C1 segment of cervical spinal cord (tissue), 14 donors: ENCODE data around the gene CHCHD6.

ENCODE experiments used
- DNase-seq, 14 donors: peaks; one replicate each; lab custom pipeline; 2025; lab: John Stamatoyannopoulos, UW

Gene CHCHD6

DNA sequence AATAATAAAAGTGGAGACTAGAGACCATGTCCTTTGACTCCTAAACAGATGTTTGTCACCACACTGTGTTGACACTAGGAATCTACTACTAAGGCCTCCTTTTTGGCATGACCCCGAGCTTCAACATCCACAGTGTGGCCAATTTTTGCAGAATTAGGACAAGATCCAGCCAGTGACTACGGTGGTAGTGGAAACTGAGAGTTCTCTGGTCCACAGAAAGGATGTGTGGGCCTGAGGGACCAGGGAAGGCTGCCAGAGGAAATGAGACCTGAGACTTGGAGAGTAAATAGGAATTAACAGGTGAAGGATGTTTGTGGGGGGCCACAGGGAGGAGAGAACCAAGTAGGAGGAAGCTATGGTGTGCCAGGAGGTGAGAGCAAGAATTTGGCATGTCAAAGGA is 122.7 kb downstream of the CHCHD6 start:
- no peak for DNase-seq

DNA sequence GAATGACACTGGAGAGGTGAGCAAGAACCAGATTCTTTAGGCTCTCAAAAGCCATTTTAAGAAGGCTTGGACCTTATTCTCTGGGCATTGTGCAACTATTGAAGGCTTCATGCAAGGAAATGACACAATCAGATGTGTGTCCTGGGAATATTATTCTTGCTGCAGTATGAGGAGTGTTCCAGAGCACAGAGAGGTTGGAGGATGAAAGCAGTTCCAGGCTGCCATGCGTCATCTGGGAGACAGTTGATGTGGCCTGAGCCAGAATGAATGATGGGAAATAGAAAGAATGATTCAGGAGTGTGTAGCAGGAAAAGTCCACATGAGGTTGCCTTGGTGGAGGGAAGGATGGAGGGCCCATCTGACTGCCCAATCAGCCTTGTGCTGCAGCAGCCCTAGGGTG is 123.1 kb downstream of the CHCHD6 start:
- no peak for DNase-seq

DNA sequence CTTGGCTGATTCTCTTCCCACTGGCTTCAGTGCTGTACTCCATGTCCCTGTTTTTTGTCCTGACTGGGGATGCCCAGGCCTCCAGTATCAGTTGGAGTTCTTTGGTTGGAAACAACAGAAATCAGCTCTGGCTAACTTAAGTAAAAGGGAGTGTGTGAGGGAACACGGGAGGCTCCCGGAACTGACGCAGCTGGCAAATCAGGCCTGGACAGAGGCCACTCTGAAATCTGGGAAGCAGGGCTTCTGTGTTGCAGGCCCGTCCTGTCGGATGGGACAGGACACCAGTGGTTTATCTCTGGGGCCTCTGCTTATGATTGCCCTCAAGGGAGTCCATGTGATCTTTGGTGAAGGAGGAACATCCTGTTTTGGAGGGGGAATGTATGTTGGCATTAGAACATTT is 124.3 kb downstream of the CHCHD6 start:
- no peak for DNase-seq

DNA sequence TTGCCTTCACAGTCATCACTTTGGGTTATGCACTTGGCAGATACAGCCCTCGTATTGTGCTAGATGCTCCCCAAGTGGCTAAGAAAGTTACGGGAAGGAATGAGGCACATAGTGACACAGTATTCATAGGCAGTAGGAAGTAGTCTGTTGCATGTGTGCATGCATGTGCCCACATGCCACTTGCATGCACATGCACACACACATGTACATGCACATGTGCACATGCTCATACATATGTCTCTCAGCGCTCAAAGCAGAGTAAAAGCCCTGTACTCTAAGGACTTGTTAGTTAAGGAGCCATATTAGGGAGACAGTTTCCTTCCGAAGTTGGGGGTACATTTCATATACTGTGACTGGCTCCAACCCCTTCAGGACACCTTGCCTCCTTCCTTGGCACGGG is 128.9 kb downstream of the CHCHD6 start:
- DNase-seq, result no peak

DNA sequence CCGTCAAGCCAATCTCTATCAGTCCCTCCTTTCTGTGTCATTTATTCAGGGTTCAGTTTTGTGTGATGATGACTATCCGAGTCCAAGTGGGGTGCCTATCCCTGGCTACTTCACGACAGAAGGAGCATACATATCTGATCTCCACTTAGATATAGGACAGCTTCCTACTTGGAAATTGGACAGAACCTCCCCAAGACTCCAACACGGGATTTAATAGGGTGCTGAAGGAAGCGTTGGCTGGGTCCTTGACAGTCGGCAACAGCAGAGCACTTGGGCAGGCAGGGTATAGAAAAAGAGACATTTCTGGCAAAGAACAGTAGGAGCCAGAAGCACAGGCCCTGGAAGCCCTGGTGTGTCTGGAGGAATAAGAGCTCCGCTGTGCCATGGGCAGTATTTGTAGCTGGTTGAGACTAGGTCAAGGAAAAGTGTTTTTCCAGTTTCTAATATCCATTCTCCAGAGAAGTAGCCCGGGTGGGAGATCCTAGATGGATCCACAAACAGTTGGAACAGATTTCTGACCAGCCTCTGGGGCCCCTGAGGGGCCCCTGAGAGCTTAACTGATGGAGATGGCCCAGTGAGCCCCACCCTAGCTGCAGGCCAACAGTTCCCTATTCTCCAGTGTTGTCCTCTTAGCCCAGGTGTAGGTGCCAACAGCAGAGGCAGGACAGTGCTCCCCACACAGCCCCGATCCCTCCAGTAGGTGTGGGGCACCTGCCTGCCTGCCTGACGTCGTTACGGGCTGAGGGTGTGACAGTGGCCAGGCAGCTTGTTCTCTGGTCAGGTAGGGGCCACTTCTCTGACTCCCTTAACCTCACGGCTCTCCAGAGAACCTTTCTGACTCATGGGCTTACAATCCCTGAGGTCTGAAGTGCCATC is 130.8 kb downstream of the CHCHD6 start:
- no peak for DNase-seq

DNA sequence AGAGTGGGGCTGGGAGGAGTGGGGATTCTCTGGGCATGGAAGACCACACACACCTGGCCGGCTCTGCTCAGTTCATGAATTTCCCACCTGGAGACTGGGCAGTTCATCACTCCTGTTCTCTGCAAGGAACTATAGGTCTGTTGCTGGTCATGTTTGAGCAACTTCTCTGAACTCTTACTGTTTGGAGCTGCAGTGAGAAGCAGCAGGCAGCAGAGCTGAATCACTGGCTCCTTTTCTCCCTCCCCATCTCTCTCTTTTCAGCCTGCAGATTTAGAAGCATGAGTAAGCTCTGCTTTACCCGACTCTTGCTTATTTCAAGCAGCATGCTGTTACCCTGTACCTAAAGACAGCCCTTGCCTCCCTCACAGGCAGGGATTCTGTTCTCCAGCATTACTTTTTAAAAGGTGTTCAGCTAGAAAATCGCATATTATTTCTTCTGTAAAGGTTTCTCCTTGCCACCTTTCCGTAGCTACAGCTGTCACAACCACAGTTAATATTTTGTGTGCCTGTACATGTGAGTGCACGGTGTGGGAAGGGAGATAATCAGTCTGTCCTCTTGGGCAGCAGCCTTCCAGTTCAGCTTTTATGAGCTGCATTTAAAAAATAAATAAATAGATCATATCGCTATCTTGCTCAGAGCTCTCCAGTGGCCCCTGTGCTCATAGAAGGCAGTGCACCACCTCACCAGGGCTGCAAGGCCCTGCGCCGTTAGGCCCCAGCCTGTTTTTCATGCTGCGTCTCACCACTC is 131.6 kb downstream of the CHCHD6 start:
- DNase-seq, result peak in 1 of 14 donors; percentile 35

DNA sequence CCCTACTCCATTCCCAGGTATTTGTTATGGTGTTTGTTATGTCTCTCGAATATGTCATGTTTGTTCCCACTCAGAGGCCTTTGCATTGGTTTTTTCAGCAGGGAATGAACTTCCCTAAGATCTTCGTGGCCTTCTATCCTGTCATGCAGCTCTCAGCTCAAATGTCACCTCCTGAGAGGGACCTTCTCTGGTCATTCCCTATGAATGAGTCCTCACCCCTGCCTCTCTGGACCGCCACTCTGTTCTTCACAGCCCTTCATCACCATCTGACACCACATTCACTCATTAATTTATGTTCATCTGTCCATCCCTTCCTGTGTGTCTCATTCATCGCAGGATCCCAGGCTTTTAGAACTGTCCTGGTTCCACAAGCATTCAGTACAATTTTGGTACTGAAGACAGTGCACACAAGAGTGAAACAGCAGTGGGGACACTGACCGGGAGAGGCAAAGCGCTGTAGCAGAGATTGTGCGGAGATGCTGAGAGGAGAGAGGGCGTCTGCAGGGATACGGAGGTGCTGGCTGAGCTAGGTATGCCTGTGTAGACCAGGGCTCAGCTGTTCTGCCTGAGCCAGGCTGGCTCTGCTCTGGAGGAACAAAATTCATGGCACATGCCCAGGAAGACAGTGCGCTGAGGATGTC is 132.3 kb downstream of the CHCHD6 start:
- peak in 1 of 14 donors; percentile 40 for DNase-seq

DNA sequence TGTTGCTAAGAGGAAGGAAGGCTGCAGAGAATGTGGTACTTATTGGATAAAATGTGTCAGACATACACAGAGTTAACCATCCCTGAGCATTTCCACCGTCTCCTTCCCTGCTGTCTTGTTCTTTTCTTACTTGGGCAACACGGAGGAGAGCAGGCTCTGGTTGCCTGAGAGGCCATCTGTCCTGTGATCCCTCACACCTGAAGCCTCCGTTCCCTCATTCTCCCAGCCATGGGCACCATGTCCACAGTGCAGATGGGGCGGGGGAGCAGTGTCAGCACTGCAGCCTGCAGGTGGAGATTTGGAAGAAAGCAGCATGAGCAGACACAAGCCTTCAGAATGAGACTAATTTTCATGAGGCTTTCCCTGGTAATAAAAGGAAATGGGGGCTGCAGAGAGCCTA is 133.7 kb downstream of the CHCHD6 start:
- peak in 2 of 14 donors; percentile 14 to 72 for DNase-seq

DNA sequence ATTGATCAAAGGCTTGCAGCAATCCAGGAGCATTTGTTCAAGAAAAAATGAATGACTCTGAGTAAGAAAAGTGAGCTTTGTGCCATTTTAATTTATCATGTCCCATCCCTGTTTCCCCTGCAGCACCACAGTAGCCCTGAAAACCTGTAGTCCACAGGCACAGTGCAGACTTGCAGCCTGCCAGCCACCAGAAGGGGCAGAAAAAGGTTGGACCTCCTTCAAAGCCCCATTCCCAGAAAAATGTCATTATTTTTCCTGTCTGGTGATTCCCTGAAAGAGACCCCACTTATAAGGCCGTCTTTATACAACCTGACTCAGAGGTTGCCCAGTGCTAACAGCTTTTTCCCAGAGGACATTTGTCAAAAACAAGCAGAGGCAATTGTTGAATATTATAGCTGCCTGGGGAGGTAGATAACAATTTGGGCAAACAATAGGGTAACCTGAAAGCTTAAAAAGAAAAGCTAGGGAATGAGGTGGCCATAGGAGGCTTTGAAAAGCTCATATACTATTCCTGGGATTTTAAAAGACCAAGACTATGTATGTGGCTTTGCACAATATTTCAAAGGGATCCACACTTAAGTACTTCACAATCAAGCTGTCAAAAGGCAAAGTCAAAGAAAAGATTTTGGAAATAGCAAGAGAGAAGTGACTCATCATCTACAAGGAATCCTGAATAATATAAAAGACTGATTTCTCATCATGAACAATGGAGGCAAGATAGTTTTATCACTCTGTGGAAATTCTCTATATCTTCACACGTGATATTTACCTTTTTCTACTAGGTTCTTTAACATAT is 142.1 kb downstream of the CHCHD6 start:
- no peak for DNase-seq

DNA sequence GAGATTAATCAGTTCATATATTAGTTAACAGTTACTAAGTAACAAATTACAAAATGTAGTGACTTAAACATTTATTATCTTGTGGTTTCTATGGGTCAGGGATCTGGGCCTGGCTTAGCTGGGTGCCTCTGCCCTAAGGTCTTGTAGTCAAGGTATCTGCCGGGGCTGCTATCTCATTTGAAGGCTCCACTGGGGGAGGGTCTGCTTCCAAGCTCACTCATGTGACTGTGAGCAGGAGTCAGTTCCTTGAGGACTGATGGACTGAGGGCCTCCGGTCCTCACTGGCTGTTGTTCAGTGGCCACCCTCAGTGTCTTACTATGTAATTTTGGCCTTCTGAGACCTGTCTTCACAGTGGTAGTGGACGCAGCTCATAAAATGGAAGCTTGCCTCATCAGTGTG is 143.0 kb downstream of the CHCHD6 start:
- no peak for DNase-seq

DNA sequence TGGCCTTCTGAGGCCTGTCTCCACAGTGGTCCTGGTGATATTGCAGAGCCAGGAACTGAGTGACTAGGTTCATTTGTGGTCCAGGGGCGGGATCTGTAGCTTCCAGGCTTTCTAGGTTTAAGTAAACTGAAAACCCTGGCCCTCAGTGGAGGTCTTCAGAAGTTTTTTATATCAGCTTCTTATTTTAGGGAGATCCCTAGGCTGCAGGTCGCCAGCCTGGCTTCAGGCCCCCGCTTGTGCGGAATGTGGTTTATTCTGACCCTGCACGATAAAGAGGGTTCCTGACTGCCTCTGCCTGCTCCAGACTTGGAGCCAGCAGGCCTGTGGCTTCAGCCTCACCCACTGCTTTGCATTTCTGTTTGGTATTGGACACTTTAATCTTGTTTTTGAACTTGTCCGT is 145.0 kb downstream of the CHCHD6 start:
- no peak for DNase-seq

DNA sequence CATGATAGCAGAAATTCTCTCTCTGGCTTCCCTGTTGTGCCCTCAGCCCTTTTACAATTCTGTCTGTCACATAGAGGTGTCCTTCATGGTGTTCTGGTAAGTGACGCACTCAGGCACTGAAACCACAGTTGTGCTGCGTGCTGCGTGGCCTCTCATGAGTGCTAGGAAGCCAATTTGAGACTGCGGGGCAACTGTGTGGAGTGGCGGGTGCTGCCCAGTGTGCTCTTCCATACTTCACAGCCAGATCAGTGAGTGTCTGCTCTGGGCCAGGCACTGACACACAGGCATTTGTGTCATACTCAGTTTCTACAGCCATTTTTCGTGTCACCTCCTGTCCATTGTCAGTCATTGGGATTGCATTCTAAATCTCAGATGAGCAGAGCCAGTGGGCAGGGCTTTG is 145.7 kb downstream of the CHCHD6 start:
- no peak for DNase-seq

DNA sequence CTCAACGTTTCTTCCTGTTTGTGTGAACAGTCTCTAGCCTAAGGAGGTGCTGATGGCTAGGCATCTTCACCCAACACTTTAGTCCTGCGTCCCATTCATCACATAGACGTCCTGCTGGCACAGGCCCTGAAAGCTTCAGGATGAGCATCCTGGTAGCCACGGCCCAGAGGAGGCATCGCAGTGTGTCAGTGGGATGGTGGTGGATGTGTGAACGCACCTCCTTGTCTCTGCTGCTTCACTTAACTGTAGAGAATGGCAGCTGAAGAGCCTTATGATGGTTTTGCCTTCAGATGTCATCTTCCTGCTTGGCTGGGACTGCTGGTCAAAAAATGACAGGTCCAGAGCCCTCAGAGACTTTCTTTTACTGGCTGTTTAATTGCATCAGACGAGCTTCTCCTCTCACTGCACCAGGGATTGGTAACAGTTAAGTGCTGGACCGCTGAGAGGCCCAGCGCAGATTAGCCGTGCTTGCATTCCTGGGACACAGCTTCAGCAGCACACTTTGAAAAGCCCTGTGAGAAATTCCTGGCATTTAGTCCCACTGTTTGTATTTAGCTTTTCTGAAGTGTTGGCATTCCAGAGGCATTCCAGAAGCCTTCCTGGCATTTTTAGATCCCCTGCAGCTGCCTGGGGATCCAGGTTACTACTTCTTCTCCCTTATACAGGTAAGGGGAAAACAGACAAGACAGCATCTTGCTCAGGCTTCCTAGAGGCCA is 146.5 kb downstream of the CHCHD6 start:
- no peak for DNase-seq

DNA sequence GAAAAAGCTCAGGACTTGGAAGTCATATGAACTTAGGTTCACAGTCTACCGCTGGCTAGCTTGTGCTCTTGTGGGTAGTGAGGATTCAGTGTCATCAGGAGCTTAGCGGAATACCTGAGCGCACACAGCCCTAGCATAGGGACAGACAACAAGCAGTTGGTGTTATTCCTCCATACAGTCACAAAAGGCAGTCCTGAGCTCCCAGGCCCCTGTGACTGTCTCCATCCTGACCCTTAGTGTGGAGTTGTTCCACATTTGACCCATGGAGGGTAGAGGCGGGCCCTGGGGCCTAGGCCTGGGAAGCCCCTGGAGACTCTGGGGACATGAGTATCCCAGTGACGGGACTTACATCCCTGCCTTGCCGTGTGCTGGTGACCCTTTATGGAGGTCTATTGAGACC is 147.3 kb downstream of the CHCHD6 start:
- no peak for DNase-seq

DNA sequence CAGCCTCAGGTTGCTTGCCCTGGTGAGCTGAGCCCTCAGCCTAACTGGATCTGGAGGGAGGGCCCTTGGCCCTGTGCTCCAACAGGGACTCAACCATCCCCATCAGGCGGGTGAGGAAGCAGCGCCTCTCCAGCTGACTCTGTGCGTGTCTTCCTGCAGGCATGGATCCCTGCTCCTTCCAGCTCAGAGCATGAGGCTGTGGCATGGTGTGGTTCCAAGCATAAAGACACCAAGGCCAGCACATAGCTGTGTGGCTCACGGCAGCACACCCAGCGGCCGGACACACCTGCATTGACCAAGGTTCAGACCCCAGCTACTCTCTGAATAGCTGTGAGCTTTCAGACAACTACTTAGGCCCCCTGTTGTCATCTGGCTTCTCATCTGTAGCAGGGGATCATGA is 147.9 kb downstream of the CHCHD6 start:
- no peak for DNase-seq

DNA sequence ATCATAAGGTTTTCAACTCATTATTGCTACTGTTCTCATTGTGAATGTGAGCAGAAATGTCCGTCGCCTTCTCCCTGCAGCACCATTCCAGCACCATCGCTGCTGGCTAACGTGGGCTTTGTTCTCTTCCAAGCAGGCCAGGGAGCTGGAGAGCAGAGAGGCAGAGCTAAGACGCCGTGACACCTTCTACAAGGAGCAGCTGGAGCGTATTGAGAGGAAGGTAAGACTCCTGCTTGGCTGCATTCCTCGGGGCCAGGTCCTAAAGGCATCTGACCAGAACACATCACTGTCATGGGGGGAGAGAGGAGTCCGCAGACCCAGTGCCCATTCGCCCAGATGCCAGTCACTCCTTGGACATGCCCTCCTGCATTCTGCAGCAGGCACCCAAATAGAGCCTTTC is 148.5 kb downstream of the CHCHD6 start:
- DNase-seq, result no peak

DNA sequence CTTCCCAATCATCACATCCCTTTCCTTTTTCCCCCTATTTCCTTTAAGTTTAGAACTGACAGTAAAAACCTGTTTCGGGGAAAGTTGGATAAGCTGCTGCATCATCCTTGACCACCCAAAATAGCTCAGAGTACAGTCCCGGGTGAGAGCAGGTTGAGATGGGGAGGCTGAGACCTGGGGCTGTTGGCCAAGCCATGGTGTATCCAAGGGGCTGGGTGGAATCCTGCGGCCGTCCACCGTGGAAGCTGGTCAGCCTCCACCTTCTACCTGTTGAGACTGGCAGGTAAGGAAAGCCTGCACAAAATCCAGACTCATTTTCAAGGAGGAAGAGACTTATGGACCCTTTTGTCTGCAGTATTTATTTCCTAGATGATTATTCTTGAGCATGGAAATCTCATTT is 150.6 kb downstream of the CHCHD6 start:
- DNase-seq, result no peak

DNA sequence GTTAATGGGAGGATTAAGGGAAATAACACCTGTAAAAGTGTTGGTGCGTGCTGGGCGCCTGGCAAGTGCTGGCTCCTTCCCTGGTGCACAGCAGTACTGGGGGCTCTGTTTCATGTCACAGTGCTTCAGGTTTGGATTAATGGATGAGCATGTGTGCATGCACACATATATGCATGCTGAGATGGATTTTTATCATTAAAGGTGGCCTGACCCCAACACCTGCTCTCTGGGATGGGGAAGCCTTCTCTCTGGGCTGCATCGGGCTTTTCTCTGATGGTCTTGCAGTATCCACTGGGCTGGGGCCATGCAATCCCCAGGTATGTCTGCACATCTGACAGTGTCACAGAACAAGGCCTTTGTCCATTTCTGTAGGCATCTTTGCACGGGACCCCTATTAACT is 151.3 kb downstream of the CHCHD6 start:
- DNase-seq, result no peak

DNA sequence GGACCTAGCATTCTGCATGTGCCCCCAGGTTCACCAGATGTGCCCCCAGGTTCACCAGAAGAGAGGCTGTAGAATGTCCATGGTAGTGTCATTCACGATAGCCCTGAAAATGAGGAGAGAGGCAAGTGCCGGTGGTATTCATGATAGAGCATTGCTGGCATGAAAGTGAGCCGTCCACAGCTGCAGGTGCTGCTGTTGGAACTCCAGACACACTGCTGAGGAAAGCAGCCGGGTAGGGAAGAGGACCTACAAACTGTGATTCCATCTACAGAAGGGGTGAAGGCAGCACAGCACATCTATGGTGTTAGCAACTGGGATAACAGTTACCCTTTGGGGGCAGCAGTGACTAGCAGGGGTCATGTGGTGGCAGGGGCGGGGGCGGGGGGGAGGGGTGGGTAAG is 153.9 kb downstream of the CHCHD6 start:
- no peak for DNase-seq

DNA sequence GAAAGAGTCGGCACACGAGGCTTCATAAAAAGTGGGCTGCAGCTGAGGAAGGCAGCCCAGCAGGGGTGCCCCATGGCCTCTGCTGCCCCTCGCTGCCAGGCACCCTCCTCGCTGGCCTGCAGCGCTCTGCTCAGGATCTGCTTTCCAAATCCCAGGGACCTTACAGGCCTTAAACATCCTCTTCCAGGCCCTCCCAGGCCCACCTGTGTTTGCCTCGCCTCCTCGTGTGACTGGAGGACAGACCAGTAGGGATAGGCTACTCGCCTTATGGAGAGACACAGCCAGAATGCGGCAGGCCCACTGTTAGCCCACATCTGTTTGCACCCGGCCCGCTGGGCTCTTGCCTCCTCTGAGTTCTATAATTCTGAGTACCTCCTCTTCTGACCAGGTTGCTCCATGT is 154.4 kb downstream of the CHCHD6 start:
- no peak for DNase-seq

DNA sequence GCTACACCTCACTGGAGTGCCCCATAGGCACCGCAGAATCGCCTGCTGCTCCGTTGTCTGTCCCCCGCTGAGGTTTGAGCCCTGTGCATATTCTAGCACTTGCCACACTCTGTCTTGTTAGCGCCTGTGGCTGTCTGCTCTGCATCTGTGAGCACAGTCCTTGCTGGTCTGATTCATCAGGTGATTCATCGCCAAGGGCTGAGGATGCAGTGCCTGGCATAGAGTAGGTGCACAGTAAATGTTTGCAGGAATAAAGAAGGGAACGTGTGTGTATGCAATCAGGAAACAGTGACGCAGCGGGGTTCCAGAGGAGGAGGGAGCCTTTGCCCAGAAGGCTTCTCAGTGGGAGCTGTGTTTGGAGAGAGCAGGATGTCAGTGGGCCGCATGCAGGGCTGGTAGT is 154.8 kb downstream of the CHCHD6 start:
- DNase-seq, result peak in 1 of 14 donors; percentile 74
